ENCODE results near the gene FGF18.

Gene FGF18

GRCh38 chr5:171477666-171478065, 58.2 kb downstream of the FGF18 start:
- H3K36me3 ChIP-seq (ENCODE audit: low read length), result no peaks in the 10 kb centered on the region
- TF ChIP-seq EZH2phosphoT487 (conservative IDR thresholded peaks at IDR 0.05; ENCODE audit: low read length) (no peak), CTCF (IDR thresholded peaks at IDR 0.05; ENCODE audit: insufficient read depth, low read length, poor library complexity, severe bottlenecking) (no peak)
- no peaks in the 10 kb centered on the region for H4K20me1 ChIP-seq (ENCODE audit: low read depth, low read length)
- no peak overlapping the region for H3K4me2 ChIP-seq (ENCODE audit: low read depth, low read length, poor library complexity, severe bottlenecking)
- H2AFZ ChIP-seq (ENCODE audit: low read depth, low read length, severe bottlenecking), result no peak overlapping the region
- no peaks in the 10 kb centered on the region for H3K9me2 ChIP-seq (replicated peaks; ENCODE audit: insufficient read depth, low read length)
- no peaks in the 10 kb centered on the region for H3K9me3 ChIP-seq (ENCODE audit: insufficient read depth, low read length)
- H3K27me3 ChIP-seq (ENCODE audit: low read length), result no peaks in the 10 kb centered on the region
- no peaks in the 10 kb centered on the region for H3F3A ChIP-seq (ENCODE audit: insufficient read depth)
- H3K4me3 ChIP-seq (ENCODE audit: insufficient read depth, low read length, poor library complexity, severe bottlenecking), result no peak overlapping the region
- H3K79me2 ChIP-seq (ENCODE audit: insufficient read depth, low read length), result no peaks in the 10 kb centered on the region
- H3K9ac ChIP-seq (ENCODE audit: low read length), result no peak overlapping the region
- H3K27ac ChIP-seq (ENCODE audit: low read depth, low read length), result no peak overlapping the region

GRCh38 chr5:171478946-171479775, 59.7 kb downstream of the FGF18 start:
- Histone ChIP-seq H3K9ac (ENCODE audit: low read length) (no peak overlapping the region), H3K9me3 (ENCODE audit: insufficient read depth, low read length) (no peaks in the 10 kb centered on the region), H3K27me3 (ENCODE audit: low read length) (no peaks in the 10 kb centered on the region), H3K4me3 (ENCODE audit: insufficient read depth, low read length, poor library complexity, severe bottlenecking) (no peak overlapping the region), H3K27ac (ENCODE audit: low read depth, low read length) (no peak overlapping the region), H3K36me3 (ENCODE audit: low read length) (no peaks in the 10 kb centered on the region), H2AFZ (ENCODE audit: low read depth, low read length, severe bottlenecking) (no peak overlapping the region), H3K9me2 (replicated peaks; ENCODE audit: insufficient read depth, low read length) (no peaks in the 10 kb centered on the region), H3F3A (ENCODE audit: insufficient read depth) (no peaks in the 10 kb centered on the region), H3K79me2 (ENCODE audit: insufficient read depth, low read length) (no peaks in the 10 kb centered on the region), H3K4me2 (ENCODE audit: low read depth, low read length, poor library complexity, severe bottlenecking) (no peak overlapping the region), H4K20me1 (ENCODE audit: low read depth, low read length) (no peaks in the 10 kb centered on the region)
- TF ChIP-seq CTCF (IDR thresholded peaks at IDR 0.05; ENCODE audit: insufficient read depth, low read length, poor library complexity, severe bottlenecking) (no peak), EZH2phosphoT487 (conservative IDR thresholded peaks at IDR 0.05; ENCODE audit: low read length) (no peak)

- no peak overlapping the region for H3K9ac ChIP-seq (ENCODE audit: low read length)
- H4K20me1 ChIP-seq (ENCODE audit: low read depth, low read length), result no peaks in the 10 kb centered on the region
- H3F3A ChIP-seq (ENCODE audit: insufficient read depth), result no peaks in the 10 kb centered on the region
- H3K4me2 ChIP-seq (ENCODE audit: low read depth, low read length, poor library complexity, severe bottlenecking), result no peak overlapping the region
- H3K27me3 ChIP-seq (ENCODE audit: low read length), result no peaks in the 10 kb centered on the region
- H3K79me2 ChIP-seq (ENCODE audit: insufficient read depth, low read length), result no peaks in the 10 kb centered on the region
- H3K4me3 ChIP-seq (ENCODE audit: insufficient read depth, low read length, poor library complexity, severe bottlenecking), result no peak overlapping the region
- H3K36me3 ChIP-seq (ENCODE audit: low read length), result no peaks in the 10 kb centered on the region
- no peaks in the 10 kb centered on the region for H3K9me3 ChIP-seq (ENCODE audit: insufficient read depth, low read length)
- H2AFZ ChIP-seq (ENCODE audit: low read depth, low read length, severe bottlenecking), result no peak overlapping the region
- TF ChIP-seq EZH2phosphoT487 (conservative IDR thresholded peaks at IDR 0.05; ENCODE audit: low read length) (no peak), CTCF (IDR thresholded peaks at IDR 0.05; ENCODE audit: insufficient read depth, low read length, poor library complexity, severe bottlenecking) (no peak)
- H3K9me2 ChIP-seq (replicated peaks; ENCODE audit: insufficient read depth, low read length), result no peaks in the 10 kb centered on the region
- H3K27ac ChIP-seq (ENCODE audit: low read depth, low read length), result no peak overlapping the region
Measured at GRCh38 chr5:171479776-171480125, 60.3 kb downstream of the FGF18 start.

Measured in SU-DHL-6 (cell line).